Stimulated activated CD4-positive, alpha-beta T cell treated with anti-CD3 and anti-CD28 coated beads, Interleukin-4, amount 100 ng/mL, for 24 hours (primary cell): ENCODE data around the gene LRRC2.
"Not testable (repeated sequence)": the region's sequence is repeated elsewhere in the genome, so short reads cannot be mapped to it uniquely, and the experiment has no call there.

Experiments
- DNase-seq: peaks from one replicate; pipeline ENCODE4 v3.0.0-alpha.2; 2020

Gene LRRC2

GRCh38 chr3:46566040-46566641, at the start of gene LRRC2:
TSS of gene LRRC2 (minus strand) at chr3:46566302. CDS start at chr3:46551591, 14,711 bp downstream.
- peak; percentile 18 for DNase-seq

DNA sequence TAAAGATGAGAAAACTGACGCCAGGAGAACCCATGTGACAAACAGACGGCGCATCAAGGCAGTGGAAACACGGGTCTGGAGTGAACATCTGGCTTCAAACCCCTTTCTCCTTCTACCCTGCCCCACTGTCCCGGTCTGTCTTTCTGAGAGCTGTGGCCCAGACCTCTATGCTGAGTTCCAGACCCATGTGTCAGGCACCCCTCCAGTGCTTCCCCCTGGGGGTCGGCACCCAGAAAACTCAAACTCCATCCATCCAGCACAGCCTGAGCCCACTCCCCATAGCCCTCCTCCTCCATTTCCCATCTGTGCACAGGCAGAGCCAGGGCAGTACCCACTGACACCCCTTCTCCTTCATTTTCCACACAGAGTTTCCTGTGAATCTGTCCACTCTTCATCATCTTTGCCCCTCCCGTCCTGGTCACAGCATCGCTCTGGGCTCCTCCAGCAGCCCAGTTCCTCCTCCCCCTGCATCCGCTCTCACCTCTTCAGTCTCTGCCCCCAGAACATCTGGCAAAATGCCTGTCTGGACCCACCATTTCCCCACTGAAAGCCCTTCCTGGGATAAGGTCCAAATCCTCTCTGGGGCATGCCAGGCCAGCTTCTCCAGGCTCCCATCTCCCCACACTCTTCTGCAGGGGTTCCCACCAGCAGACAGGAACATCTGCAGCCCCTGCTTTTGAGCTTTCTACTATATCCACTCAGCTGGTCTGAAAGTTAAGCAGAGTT, 49.1 kb upstream of the LRRC2 start:
- no peak for DNase-seq

GRCh38 chr3:46614431-46614830, 48.3 kb upstream of the LRRC2 start:
- DNase-seq, result no peak

GRCh38 chr3:46613313-46614005, 47.4 kb upstream of the LRRC2 start:
- no peak for DNase-seq

- no peak for DNase-seq
Observed at GRCh38 chr3:46612324-46612723, 46.2 kb upstream of the LRRC2 start, which contains the start of gene FAM240A. TSS of gene FAM240A (plus strand) at chr3:46612525. CDS start at chr3:46612684, 159 bp downstream.

DNA sequence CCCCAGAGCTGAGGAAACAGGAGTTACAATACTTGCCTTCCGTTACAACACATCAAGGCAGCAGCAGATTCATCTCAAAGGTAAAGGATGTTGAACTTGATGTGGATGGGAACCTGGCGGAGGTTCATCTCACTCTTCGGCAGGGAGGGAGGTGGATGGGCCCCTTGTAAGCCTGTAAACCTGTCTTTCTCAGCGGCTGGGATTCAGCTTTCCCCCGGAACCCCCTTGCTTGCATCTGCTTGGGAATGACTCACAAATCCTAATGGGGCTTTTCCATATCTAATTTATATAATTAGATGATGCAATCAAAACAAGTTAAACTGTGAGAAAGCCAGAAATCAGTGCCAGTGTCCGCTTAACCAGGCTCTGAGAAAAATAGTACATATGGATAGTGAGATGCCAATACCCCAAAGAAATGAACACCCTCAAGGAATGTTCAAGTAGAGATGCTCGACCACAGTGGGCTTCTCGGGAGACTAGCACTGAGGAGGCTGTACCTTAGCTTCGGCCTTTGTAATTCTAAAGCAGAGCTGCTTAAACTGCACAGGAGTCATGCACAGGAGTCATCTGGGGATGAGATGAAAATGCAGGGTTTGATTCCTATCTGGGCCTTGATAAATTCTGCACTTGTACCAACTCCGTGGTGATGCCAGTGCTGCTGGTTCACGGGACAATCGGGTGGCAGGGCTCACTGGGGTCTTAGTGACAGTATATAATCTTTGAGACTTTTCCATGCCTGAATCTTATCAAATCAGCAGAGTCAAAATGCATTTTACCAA, 44.0 kb upstream of the LRRC2 start:
- no peak for DNase-seq

DNA sequence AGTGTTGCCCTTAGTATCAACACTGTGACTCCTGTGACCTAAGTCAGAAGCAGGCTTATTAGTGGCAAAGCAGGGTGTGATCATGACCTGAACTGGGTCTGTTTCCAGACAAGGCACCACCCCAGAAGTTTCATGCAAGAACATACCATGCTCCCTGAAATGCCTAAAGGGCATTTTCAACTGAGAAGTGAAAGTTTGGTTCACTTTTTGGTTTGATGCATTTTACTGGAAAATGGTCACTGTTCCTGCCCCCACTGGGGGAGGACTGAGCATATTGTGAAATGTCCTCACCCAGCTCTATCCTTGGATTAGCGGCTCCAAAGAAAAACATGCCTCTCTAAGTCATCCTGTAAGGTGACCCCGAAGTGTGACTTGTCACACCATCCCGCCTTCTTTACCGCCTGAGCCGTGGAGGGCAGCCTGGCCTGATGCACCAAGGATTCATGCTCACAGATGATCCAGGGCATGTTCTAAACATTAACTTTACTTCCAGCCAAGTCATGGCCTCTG, 43.2 kb upstream of the LRRC2 start:
- DNase-seq, result no peak

DNA sequence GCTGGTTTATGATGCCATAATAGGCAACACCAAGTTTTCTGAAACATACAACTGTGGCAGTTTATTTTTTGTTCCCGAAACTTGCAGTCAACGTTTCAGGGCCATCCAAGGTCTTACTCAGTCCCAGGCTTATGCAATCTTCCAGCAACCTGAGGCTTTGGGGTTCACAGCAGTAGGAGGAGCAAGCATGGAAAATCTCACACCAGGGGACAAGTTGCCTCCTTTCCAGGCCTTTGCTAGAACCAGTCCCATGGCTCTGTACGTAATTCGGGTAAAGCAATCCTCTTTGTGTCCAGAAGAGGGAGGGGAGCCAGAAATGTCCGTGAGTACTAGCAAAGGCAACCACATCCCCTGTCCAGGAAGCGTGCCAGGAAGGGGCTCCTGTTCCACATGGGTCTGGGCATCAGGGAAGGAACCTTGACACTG, 41.5 kb upstream of the LRRC2 start:
- DNase-seq, result no peak

DNA sequence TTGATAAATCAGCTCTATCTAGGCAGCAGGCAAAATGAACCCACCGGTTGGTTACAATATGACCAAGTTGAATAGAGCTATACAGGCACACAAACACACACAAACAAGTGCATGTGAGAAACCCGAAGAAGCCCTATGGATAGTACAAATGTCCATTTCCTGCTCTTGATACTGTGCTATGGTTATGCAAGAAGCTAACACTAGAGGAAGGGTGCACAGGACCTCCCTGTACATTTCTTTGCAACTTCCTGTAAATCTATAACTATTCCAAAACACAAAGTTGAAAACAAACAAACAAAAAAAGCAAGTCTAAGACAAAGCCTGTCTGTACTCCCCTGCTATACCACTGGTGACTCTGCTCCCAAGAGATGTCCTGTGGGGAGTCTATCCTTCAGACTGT, 38.0 kb upstream of the LRRC2 start:
- DNase-seq, result no peak

- no peak for DNase-seq
Observed at GRCh38 chr3:46603446-46604046, 37.4 kb upstream of the LRRC2 start.

DNA sequence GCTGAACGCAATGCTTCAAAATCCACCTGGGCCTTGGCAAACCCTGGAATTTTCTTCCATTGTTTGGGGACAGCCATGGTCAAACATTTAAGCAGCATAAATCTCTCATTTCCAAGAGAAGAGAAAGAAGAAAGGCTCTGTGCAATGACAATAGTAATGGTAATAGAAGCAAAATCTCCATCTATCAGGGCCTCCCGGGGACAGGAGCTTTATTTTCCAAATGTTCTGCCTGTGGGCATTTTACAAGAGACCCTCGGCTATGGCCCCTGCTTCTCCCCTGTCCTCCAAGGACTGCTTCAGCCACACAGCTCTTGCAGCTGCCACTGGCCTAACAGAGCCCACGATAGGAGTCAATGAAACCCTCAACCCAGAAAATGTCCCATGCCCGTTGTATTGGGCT, 33.5 kb upstream of the LRRC2 start:
- DNase-seq, result no peak

GRCh38 chr3:46595819-46596314, 29.8 kb upstream of the LRRC2 start:
- DNase-seq, result no peak

DNA sequence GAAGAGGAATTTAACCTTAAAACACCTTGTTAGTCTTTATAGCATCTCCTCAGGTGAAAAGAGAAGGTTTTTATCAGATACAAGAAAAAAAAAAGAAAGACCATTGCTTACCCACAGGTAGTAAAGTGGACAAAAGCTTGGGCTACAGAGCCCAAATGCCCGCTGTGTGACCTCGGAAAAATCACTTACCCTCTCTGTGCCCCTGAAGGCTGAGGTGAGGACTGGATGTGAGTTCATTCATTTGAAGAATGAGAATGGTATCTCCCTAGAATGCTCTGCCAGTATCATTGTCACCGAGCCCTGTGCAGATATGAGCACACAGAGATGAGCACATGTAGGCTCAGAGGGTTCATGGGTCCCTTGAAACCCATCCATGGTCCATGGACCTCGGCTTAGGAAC, 28.6 kb upstream of the LRRC2 start:
- DNase-seq, result no peak

GRCh38 chr3:46593979-46594378, 27.9 kb upstream of the LRRC2 start:
- no peak for DNase-seq

DNA sequence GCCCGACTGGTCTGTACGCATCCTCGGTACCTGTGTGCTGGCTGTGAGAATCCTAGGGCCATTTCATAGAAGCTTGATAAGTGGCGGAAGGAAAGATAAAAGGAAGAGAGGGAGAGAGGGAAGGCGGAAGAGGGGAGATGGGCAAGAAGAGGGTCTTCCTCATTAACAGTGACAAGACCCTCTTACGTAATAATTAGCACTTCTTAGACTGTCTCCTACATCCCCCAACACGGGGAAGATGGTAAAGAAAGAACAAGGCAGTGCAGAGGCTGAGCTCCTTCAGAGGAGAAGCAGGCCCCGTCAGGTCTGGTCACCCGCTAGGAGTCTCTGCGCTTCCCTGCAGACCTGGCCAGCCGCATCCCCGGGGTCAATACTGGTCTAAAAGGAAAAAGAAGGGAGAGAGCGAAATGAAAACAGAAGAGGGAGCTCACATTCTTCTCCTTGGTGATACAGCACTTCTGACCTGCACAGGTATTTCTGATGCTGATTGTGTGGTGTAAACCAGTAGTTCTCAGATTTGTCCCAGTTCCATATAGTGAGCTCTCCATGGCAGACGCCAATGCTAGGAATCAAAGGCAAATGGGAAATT, 27.3 kb upstream of the LRRC2 start:
- no peak for DNase-seq

GRCh38 chr3:46587268-46587667, 21.2 kb upstream of the LRRC2 start:
- DNase-seq, result not testable (repeated sequence)

- DNase-seq, result no peak
Observed at GRCh38 chr3:46586738-46587246, 20.7 kb upstream of the LRRC2 start.

DNA sequence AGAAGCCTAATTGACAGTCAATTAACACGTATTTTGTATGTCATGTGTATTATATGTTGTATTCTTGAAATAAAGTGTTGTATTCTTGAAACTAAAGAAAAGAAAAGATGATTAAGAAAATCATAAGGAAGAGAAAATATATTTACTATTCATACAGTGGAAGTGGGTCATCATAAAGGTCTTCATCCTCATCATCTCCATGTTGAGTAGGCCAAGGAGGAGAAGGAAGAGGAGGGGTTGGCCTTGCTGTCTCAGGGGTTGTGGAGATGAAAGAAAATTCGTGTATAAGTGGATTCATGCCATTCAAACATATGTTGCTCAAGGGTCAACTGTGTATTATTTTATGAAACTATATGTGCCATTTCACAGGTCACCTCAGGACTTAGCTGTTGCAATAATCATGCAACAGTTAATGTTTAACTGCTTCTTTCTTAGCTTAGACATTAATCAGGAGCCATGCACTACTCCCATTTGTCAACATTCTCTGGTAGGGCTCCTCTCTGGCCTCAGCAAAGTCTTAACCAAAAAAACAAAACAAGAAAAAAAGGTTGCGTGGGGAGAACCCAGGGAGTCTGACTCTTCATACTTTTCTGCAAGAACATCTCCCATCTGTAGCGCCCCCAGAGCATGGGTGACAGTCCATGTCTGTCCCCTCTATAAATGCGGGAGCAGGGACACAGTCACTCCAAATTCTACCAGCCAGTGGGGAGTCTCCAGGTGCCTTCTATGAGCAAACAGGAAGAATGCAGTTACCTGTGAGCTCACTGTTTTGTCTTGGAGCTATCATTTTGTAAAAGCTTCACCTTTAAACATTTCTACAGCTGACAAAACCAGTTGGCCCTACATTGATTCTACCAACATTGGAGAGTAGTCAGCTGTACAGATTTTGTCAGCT, 19.9 kb upstream of the LRRC2 start:
- no peak for DNase-seq

GRCh38 chr3:46584598-46585467, 18.7 kb upstream of the LRRC2 start:
- no peak for DNase-seq

- DNase-seq, result no peak
Observed at GRCh38 chr3:46580675-46581074, 14.6 kb upstream of the LRRC2 start.
